ENCODE measurements around the gene SLC25A34. TPM values are rescaled to one million over a fixed set of nuclear protein-coding genes. Genes with fewer than 3 reads are reported as not detected.

SLC25A34 gene
- polyA plus RNA-seq, 3 donors = 0.08 to 2.7 (median 0.61) TPM

DNA sequence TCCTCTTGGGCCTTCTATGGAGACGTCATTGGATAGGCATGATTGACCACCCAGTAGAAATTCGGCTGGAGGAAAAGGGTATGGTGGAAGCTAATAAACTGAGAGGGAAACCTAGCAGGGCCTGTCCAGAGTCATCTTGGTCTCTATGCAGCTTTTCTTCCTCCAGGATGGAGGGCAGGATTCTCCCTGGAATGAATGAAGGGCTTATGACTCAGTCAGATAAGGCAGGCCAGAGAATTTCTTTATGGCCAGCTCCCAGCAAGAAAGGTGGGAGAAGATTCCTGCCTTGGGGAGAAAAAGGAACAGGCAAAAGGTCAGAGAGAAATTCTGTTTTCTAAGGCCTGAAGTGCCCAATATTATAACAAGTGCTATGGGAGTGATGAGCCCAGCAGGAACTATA, 39.6 kb downstream of the SLC25A34 start:
- peaks cover 0 to 2% (median 0%) of the 10 kb centered on the region in 7 donors for H3K9me3 Mint-ChIP-seq
- H3K27ac ChIP-seq (ENCODE audit: low read depth in 1 of 2, low read length in 2 of 2) = no peak overlapping the region
- no peak overlapping the region for H2AFZ ChIP-seq (ENCODE audit: insufficient read depth, low read depth, low read length, poor library complexity, severe bottlenecking)
- H3K27me3 Mint-ChIP-seq (ENCODE audit: low read depth in 3 of 3) = peaks cover 10 to 16% (median 12%) of the 10 kb centered on the region in 3 donors
- H3K4me1 ChIP-seq (ENCODE audit: control insufficient read depth in 1 of 2, insufficient read depth in 2 of 2, low read length in 2 of 2) = no peaks in the 10 kb centered on the region
- no peak overlapping the region for H3K4me3 Mint-ChIP-seq
- no peaks in the 10 kb centered on the region for H3K36me3 Mint-ChIP-seq
- no peak for DNase-seq
- no peak overlapping the region for H3K27ac Mint-ChIP-seq
- no peaks in the 10 kb centered on the region for H3K27me3 ChIP-seq (ENCODE audit: control insufficient read depth in 2 of 2, insufficient read depth in 2 of 2, low read length in 2 of 2)
- H3K4me3 ChIP-seq (replicated peaks in 1 of 3; ENCODE audit: low read depth in 2 of 3, low read length in 3 of 3) = no peak overlapping the region
- intact Hi-C loops (cut with micrococcal nuclease) = no loop called here
- WGBS (ENCODE audit: insufficient coverage) = 90% methylated on average over 2 of the region's 2 CpGs
- H3K36me3 ChIP-seq (replicated peaks in 1 of 2; ENCODE audit: control insufficient read depth in 1 of 2, insufficient read depth in 2 of 2, low read length in 2 of 2) = no peaks in the 10 kb centered on the region
- H3K4me1 Mint-ChIP-seq = no peaks in the 10 kb centered on the region
- H3K4me2 ChIP-seq (replicated peaks; ENCODE audit: extremely low read depth, low read length, poor library complexity, severe bottlenecking) = no peak overlapping the region
- no peaks in the 10 kb centered on the region for H4K20me1 ChIP-seq (ENCODE audit: insufficient read depth, low read length)
- no peak overlapping the region for H3K9ac ChIP-seq (ENCODE audit: insufficient read depth, low read length, poor library complexity, severe bottlenecking)
- H3K79me2 ChIP-seq (ENCODE audit: insufficient read depth, low read length) = no peaks in the 10 kb centered on the region
- TF ChIP-seq, protein P1, sequence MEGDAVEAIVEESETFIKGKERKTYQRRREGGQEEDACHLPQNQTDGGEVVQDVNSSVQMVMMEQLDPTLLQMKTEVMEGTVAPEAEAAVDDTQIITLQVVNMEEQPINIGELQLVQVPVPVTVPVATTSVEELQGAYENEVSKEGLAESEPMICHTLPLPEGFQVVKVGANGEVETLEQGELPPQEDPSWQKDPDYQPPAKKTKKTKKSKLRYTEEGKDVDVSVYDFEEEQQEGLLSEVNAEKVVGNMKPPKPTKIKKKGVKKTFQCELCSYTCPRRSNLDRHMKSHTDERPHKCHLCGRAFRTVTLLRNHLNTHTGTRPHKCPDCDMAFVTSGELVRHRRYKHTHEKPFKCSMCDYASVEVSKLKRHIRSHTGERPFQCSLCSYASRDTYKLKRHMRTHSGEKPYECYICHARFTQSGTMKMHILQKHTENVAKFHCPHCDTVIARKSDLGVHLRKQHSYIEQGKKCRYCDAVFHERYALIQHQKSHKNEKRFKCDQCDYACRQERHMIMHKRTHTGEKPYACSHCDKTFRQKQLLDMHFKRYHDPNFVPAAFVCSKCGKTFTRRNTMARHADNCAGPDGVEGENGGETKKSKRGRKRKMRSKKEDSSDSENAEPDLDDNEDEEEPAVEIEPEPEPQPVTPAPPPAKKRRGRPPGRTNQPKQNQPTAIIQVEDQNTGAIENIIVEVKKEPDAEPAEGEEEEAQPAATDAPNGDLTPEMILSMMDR (IDR thresholded peaks at IDR 0.05) = no peak
- no peaks in the 10 kb centered on the region for H3K9me3 ChIP-seq (replicated peaks in 1 of 2; ENCODE audit: control insufficient read depth in 1 of 2, insufficient read depth in 1 of 2, low read length in 2 of 2)

DNA sequence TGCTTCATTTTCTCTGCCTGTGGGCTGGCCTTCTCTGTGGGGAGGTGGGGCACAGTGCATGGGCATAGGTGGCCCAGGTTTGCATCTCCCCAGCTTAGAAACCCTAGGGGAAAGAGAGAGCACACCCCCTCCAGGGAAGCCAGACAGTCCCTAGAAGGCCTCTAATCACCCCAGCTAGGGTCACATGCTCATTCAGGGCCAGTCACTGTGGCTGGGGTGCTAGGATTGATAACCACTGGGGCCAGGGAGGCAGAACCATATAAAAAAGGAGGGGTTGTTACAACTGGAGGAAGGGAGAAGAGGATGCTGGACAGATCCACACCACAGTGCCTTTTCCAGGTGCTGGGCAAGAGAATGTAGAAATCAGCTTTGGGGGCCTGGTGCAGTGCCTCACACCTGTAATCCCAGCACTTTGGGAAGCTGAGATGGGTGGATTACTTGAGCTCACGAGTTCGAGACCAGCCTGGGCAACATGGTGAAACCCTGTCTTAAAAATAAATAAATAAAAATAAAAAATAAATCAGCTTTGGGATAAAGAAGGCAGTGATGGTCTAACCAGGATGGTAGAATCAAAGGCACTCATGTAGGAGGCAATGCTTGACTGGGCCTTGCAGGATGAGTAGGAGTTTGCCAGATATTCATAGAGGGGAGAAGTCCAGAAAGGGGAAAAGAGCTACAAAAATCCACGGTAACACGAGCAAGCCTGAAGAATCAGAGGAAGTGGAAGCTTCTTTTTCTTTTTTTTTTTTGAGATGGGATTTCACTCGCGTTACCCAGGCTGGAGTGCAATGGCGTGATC, 42.0 kb downstream of the SLC25A34 start:
- no peak overlapping the region for H3K27ac Mint-ChIP-seq
- no peaks in the 10 kb centered on the region for H3K36me3 Mint-ChIP-seq

More for the DNA sequence above, 42.0 kb downstream of the SLC25A34 start:
- no peak overlapping the region for H3K27ac ChIP-seq (ENCODE audit: low read depth in 1 of 2, low read length in 2 of 2)
- no peaks in the 10 kb centered on the region for H3K79me2 ChIP-seq (ENCODE audit: insufficient read depth, low read length)
- H4K20me1 ChIP-seq (ENCODE audit: insufficient read depth, low read length) = no peaks in the 10 kb centered on the region
- DNase-seq = no peak
- H3K27me3 Mint-ChIP-seq (ENCODE audit: low read depth in 3 of 3) = peaks cover 11 to 15% (median 12%) of the 10 kb centered on the region in 3 donors
- H3K36me3 ChIP-seq (replicated peaks in 1 of 2; ENCODE audit: control insufficient read depth in 1 of 2, insufficient read depth in 2 of 2, low read length in 2 of 2) = no peaks in the 10 kb centered on the region
- H3K4me3 Mint-ChIP-seq = no peak overlapping the region
- no peaks in the 10 kb centered on the region for H3K4me1 Mint-ChIP-seq
- H3K9ac ChIP-seq (ENCODE audit: insufficient read depth, low read length, poor library complexity, severe bottlenecking) = no peak overlapping the region
- H3K4me3 ChIP-seq (replicated peaks in 1 of 3; ENCODE audit: low read depth in 2 of 3, low read length in 3 of 3) = no peak overlapping the region
- H3K4me1 ChIP-seq (ENCODE audit: control insufficient read depth in 1 of 2, insufficient read depth in 2 of 2, low read length in 2 of 2) = no peaks in the 10 kb centered on the region
- H3K4me2 ChIP-seq (replicated peaks; ENCODE audit: extremely low read depth, low read length, poor library complexity, severe bottlenecking) = no peak overlapping the region
- TF ChIP-seq, protein P1 (IDR thresholded peaks at IDR 0.05) = no peak
- H3K27me3 ChIP-seq (ENCODE audit: control insufficient read depth in 2 of 2, insufficient read depth in 2 of 2, low read length in 2 of 2) = no peaks in the 10 kb centered on the region
- whole genome bisulfite sequencing (ENCODE audit: insufficient coverage) = 87% methylated on average over 3 of the region's 7 CpGs
- H2AFZ ChIP-seq (ENCODE audit: insufficient read depth, low read depth, low read length, poor library complexity, severe bottlenecking) = no peak overlapping the region
- no peaks in the 10 kb centered on the region for H3K9me3 ChIP-seq (replicated peaks in 1 of 2; ENCODE audit: control insufficient read depth in 1 of 2, insufficient read depth in 1 of 2, low read length in 2 of 2)
- H3K9me3 Mint-ChIP-seq = peaks cover 0 to 2% (median 0%) of the 10 kb centered on the region in 7 donors
- intact Hi-C loops (cut with micrococcal nuclease) = no loop called here
